ENCODE data around the gene TOP1.

Gene TOP1

DNA sequence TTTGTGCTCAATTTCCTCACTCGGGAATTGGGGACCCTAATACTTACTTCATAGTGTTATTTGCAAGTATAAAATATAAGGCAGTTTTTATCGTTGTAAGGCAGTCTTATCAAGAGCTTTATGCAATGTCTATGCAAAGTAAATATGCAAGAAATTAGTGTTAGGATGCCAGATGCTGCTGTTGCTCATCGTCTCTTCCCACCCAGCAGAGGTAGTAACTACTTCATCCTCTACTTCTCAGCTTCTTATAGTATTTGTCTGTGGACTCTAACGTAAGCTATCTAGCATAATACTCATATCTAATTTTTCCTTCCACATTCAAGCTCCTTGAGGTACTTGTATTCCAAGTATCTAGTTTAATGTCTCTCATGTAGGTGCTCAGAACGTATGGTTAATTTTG lies 120.3 kb downstream of the TOP1 start:
- no peak for DNase-seq

DNA sequence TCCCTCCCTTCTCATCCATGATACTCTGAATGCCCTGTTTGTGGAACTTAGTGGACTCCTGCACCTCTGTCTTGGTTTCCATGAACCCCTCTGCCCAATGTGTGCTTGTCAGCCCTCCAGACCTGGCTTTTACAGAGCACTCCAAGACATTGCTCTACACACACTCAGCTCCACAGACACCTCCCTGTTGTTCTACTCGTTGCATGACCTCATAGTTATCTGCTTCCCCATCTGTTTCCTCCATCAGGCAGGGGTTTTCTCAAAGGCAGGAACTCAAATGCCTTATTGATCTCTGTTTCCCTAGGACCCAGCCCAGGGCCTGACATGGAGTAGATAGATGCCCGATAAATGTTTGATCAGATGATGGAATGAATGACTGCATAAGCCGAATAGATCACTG lies 122.0 kb downstream of the TOP1 start:
- no peak for DNase-seq

DNA sequence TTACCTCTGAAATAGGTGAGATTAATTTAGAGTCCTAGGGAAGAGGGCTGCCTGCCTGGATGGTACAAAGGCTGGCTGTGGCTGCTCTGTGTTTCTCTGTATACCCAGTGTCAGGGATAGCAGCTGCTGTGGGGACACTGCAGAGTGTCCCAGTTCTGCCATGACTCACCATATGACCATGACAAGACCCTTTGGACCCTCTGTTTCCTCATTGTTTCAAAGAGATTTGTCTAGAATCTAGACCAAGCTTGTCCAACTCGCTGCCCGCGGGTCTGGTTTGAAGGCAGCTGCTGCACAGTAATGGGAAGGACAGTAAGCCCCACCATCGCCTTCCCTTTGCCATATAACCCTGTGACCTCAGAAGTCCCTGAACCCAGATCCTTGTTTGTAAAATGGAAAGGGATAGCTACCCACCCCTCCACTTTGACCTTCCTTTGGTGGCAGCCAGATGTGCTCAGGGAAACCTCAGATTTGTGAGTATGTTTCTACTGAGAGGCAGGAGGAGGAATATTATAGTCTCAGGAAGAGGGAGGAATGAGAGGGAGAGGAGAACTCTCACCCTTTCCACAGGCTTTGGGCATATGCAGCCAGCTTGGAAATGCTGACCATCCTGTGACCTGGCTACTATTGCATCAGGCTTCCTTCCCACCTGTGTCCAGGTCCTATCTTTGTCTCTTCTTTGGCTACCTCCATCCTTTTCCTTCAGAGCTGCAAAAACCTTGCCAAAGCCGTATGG lies 122.7 kb downstream of the TOP1 start:
- DNase-seq, result no peak

DNA sequence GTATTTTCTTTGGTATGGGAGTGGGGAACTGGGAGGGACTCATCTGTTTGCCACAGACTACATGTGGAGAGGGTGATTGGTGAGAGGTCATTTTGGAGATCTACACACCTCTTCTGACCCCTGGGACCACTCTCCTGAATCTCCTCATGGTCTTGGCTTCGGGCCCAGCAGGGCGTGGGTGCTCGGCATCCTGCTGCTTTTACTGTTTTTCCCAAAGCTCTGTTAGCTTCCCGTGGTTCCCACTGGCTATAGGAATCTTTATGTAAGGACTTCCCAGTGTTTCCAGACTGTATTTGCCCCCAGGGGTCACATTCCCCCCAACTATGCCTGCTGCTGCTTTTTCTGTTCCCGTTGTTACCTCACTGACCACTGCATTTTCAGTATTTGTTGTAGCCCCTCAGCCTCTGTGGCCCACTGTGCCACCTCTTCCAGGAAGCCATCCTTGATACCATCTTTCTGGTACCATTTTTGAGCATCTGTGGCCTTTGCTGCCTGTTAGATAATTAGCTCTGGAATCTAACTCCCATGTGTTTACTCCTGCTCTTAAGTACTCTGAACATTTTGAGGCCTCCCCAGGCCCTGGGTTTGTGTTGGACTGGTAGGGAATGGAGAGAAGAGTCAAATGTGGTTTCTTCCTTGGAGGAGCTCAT lies 123.6 kb downstream of the TOP1 start:
- no peak for DNase-seq

DNA sequence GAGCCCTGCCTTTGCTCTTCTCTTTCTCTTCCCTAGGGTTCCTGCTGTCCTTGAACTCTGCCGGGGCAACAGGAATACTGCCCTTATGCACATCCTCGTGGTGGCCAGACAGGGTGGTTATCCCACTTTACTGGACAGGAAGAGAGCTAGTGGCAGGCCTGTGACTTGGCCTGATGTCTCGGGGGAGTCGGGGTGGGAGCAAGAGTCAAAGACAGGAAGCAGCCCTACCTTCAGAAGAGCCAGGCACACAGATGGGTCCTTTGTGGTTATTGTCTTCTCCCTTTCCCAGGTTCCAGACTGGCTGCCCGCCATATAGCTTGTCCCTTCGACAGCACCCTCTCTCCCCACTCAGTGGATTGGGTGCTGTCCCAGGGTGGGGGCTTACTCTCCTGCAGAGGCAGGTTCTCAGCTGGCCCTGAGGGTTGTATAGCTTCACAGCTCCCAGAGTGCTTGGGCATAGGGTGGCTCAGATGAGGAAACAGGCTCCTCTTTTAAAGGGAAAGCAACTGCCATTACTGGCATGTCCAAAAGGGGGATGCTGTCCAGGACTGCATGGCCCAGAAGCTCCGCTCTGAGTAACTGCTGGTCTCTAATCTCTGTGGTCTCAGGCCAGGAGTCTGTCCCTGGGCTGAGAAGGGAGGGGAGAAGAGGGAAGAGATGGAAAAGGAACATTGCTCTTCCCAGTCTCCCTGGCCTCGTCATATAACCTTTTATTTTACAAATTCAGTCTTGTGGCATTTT lies 126.0 kb downstream of the TOP1 start:
- no peak for DNase-seq

DNA sequence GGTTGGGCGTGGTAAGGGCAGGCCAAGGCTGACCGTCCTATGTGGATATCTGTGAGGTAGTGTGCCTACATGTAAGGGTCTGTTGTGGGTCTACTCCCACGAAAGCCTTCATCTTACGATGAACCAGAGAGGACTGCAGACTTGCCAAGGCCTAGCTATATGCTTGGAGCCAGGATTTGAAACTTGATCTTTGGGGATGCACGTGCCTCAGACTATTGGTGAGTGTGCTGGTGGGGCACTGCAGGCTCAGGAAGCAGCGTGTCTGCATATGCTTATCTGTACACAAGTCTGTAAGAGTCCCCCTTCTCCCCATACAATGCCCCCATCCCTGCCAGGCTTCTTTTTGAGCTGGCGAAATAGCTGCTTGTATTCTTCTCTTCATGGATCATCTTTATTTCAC lies 126.6 kb downstream of the TOP1 start:
- no peak for DNase-seq

DNA sequence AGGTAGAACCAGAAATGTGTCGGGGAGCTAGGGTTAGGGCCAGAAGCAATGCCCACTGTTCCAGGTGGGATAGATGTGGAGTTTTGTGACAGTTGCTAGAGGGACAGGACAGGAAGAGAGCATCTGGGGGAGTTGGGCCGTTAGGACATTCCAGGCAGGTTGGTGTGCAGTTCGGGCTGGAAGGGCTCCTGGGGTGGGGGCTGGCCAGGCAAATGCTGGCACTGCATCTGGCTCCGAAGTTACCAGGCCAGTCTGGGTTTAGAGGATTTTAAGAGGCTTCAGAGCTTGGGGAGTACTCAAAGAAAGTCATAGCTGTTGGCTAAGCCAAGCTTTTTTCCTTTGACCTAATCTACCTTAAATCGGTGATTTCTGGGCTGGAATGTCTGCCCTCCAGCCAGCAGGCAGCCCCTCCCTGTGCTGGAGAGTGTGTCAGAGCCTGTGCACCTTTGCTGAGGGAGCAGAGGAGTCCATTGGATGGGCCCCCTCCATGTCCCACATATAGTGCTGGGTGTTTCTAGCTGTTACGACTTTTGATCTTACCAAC lies 129.5 kb downstream of the TOP1 start:
- DNase-seq, result no peak

DNA sequence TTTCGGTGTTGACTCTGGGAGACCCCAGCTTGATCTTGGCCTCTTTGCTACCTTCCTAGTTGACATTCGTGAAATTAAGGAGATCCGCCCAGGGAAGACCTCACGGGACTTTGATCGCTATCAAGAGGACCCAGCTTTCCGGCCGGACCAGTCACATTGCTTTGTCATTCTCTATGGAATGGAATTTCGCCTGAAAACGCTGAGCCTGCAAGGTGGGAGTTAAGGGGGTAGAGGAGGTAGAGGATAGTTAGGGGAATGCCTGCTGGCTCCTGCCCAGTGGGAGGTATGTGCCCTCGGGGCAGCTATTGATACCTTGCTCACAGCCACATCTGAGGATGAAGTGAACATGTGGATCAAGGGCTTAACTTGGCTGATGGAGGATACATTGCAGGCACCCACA lies 130.9 kb downstream of the TOP1 start:
- DNase-seq, result no peak

DNA sequence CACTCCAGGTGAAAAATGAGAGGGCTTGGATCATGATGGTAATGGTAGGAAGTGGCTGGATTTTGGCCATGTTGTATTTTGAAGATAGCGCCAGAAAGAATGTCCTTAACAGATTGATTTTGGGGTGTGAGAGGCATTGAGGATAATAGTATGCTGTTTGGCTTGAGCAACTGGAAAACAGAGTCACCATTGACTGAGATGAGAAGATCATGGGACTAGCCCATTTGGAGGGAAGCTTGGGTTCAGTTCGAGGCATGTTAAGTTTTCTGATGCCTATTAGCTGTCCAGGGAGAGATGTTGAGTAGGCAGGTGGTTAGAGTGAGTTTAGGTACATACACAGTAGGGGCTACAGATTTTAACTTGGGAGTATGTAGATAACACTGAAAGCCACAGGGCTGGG lies 132.1 kb downstream of the TOP1 start:
- DNase-seq, result no peak

DNA sequence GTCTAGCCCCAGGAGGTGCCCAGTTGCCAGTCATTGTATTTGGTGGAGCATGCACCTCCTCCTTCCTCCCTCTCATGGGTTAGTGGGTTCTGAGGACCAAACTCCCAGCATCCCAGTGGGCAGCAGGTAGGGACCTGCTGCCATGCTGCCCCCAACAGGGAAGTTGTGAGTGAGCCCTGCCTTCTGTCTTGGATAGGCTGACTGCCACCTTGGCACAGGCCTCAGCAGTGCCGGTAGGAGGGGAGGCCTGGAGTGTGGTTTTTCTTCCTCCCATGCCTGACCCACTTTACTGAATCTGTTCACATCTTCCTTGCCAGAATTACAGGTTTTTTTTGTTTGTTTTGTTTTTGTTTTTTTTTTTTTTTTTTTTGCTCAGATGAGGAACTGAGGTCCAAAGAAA lies 133.3 kb downstream of the TOP1 start:
- DNase-seq, result no peak

DNA sequence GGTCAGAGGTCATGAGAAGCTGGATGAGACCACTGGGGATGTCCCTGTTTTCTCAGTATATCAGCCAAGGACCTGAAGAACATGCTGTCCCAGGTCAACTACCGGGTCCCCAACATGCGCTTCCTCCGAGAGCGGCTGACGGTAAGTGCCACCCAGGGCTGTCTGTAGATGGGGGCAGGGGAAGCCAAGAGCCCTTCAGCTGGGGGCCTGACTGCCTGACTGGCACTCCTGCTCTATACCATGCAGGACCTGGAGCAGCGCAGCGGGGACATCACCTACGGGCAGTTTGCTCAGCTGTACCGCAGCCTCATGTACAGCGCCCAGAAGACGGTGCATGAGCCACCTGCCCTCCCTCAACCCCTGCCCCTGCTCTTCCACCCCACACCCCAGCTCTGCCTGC lies 133.8 kb downstream of the TOP1 start:
- DNase-seq, result no peak

DNA sequence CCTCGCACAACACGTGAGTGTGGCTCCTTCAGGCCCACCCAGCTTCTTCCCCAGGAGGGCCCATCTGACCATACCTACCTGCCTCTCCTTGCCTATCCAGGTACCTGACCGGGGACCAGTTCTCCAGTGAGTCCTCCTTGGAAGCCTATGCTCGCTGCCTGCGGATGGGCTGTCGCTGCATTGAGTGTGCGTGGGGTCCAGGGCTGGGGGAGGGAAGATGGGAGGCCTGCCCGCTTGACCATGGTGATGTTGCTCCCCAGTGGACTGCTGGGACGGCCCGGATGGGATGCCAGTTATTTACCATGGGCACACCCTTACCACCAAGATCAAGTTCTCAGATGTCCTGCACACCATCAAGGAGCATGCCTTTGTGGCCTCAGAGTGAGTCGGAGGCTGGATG lies 135.2 kb downstream of the TOP1 start:
- no peak for DNase-seq

DNA sequence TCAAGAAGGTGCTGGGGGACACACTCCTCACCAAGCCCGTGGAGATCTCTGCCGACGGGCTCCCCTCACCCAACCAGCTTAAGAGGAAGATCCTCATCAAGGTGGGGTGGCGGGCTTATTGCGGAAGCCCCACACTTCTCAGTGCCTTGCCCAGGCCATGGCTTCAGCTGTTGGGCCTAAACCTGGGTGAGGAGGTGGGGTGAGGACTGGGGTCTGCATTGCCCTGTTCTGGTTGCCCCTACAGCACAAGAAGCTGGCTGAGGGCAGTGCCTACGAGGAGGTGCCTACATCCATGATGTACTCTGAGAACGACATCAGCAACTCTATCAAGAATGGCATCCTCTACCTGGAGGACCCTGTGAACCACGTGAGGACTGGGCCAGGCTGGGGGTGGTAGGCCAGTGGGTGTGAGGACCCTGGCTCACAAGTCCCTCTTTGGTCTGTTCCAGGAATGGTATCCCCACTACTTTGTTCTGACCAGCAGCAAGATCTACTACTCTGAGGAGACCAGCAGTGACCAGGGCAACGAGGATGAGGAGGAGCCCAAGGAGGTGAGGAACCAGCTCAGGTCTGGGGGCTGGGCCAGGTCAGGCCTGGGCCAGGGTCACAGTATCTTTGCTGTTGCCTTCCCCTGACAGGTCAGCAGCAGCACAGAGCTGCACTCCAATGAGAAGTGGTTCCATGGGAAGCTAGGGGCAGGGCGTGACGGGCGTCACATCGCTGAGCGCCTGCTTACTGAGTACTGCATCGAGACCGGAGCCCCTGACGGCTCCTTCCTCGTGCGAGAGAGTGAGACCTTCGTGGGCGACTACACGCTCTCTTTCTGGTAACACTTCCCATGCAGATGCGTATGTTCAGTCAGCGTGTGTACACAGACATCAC lies 136.6 kb downstream of the TOP1 start:
- DNase-seq, result no peak

DNA sequence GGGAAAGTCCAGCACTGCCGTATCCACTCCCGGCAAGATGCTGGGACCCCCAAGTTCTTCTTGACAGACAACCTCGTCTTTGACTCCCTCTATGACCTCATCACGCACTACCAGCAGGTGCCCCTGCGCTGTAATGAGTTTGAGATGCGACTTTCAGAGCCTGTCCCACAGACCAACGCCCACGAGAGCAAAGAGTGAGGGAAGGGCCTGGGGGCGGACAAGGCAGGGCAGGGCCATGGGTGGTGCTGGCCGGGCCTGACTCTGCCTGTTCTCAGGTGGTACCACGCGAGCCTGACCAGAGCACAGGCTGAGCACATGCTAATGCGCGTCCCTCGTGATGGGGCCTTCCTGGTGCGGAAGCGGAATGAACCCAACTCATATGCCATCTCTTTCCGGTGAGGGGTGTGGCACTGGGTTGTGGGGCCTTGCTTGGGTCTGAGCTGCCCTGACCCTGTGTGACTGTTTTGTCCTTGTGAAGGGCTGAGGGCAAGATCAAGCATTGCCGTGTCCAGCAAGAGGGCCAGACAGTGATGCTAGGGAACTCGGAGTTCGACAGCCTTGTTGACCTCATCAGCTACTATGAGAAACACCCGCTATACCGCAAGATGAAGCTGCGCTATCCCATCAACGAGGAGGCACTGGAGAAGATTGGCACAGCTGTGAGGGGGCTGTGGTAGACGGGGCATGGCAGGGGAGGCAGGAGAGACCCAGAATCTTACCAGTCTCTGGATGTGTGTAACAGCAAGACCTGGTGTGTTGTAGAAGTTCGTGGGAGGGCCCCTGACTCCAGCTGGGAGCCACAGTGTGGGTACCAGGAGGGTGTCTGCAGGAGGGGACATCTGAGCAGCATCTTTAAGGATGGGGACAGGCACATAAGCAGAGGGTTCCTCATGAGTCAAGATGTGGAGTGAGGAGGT lies 137.8 kb downstream of the TOP1 start:
- no peak for DNase-seq

DNA sequence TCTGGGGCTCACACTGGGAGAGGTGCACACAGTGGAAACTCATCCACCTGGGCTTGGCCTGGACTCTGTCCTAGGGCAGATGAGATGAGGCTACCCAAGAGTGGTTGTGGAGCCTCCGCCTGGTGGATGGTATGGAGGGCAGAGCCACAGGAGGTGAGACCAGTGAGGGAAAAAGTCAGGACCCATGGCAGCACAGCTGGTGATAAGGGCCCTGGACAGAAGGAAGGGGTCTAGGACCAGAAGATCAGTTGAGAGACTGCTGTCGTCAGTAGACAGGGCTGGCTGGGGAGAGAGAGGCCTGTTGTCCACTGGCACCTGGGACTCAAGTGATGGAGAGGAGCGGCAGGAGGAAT lies 138.5 kb downstream of the TOP1 start:
- DNase-seq, result no peak

DNA sequence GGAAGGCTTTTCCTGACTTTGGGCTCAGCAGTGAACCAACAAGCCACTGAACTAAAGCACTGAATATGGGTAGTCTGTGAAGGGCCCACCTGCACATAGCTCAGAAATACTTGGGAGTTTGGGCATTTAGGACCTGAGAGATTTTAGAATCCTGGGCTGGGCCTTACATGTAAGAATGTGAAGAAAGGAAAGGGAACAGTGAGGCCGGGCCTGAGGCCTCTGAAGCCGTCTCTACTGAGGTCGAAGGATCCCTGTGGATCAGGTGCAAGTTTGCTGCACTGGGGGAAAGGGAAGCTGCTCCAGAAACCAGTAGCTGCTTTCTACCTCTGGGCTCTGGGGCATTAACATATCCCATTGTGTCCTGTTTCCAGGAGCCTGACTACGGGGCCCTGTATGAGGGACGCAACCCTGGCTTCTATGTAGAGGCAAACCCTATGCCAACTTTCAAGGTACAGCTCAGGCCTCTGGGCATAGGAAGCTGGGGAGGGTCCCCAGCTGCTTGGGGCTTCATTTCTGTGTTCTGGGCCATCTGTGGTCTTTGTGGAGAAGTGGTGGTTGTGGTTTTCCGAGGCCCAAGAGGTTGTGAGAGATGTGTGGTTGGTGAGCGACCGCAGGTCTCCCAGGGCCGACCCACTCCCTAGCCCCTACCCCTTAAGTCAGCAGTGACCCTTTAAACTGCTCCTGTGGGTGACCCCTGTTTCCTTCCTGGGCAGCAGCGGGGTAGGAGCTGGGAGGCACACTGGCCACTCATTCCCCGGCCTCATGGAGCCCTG lies 139.0 kb downstream of the TOP1 start:
- no peak for DNase-seq

DNA sequence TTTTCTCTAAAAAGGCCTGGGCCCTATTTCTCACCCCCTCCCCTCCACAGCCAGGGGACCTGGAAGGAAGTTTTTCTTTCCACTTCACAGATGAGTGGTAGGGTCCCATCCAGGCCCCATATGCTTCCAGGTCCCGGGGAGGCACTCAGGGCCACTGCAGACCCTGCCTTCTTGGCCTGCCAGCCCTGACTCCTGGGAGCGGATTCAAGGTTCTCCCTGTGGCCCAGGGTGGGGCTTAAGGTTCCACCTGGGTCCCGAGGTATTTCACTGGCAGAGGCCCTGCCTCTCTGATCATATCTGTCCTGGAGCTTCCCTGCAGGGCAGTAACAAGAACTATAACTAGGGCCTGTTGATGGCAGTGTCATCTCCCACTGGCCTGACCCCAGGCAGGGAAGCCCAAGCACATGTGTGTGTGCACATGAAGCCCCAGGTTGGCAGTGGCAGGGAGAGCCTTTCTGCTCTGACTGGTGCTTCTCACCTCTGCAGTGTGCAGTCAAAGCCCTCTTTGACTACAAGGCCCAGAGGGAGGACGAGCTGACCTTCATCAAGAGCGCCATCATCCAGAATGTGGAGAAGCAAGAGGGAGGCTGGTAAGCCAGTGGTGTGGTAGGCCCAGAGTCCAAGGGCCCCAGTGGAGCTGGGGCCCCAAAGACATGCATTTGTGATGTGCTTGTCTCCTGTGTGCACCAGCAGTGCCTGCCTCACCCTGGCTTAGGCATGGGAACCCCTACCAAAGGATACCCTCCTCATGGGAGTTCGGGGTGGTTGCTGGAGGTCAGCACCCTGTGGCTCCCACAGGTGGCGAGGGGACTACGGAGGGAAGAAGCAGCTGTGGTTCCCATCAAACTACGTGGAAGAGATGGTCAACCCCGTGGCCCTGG lies 139.9 kb downstream of the TOP1 start:
- DNase-seq, result no peak

DNA sequence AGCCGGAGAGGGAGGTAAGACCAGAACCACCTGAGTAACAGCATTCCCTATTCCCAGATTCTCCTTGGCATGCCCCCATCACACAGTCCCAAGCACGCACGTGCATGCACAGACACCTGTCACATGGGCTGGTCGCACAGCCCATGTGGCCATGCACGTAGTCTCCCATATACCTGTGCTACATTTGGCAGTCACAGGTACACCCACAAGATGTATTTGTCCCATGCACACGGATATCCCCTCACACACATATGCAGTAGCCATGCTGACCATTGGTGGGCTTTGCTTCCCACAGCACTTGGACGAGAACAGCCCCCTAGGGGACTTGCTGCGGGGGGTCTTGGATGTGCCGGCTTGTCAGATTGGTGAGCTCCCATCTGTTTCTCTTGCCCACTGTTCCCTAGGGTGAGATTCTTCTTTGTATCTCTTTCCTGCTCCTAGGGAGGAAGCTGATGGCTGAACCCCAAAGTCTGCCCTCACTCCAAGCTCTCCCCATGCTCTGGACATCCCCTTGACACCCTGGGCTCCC lies 140.6 kb downstream of the TOP1 start:
- DNase-seq, result no peak

DNA sequence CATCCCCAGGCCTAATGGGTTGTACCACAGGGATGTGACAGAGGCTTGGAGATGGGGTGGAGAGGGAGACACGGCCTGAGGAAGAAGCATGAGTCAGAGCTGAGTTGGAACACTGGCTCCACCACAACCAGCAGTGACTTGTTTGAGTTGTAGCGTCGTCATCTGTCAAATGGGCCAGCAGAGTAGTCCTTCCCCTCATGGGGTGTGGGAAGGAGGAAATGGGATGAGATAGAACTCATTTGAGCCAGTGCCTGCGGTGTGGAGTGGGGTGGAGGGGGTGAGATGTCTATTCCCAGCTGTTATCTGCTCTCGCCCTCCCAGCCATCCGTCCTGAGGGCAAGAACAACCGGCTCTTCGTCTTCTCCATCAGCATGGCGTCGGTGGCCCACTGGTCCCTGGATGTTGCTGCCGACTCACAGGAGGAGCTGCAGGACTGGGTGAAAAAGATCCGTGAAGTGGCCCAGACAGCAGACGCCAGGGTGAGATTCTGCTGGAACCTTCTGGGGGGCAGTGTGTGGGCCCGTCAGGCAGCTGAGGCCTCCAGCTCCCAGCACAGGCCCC lies 141.2 kb downstream of the TOP1 start:
- no peak for DNase-seq

Data from DMS79 (cell line).